KMS-11 (cell line): ENCODE results near the gene SPATA31E1.

Source experiments
- H2AFZ ChIP-seq: fragments of 200-600 bp; sonication (generic); 2 replicates; pipeline ENCODE4 v1.6.1; 2016; ENCODE audit warnings: antibody characterized with exemption, mixed run types, low read depth
- H3K27ac ChIP-seq: fragments of 200-600 bp; sonication (generic); 2 replicates; pipeline ENCODE4 v1.6.1; 2016; ENCODE audit warnings: mild to moderate bottlenecking, mixed run types
- H3K27me3 ChIP-seq: fragments of 200-600 bp; sonication (generic); 2 replicates; pipeline ENCODE4 v1.6.1; 2017; ENCODE audit warnings: mild to moderate bottlenecking, low read depth, mixed run types, moderate library complexity; ENCODE audit not compliant: insufficient read depth
- H3K36me3 ChIP-seq: fragments of 200-600 bp; sonication (generic); 2 replicates; pipeline ENCODE4 v1.6.1; 2017; ENCODE audit warnings: mild to moderate bottlenecking, mixed run types; ENCODE audit not compliant: insufficient read depth
- H3K4me1 ChIP-seq: fragments of 200-600 bp; sonication (generic); 2 replicates; pipeline ENCODE4 v1.6.1; 2016; ENCODE audit warnings: mild to moderate bottlenecking, low read depth, mixed run types; ENCODE audit not compliant: poor library complexity, severe bottlenecking
- H3K4me2 ChIP-seq: fragments of 200-600 bp; sonication (generic); 2 replicates; pipeline ENCODE4 v1.7.0; 2016; ENCODE audit warnings: mild to moderate bottlenecking, mixed run types
- H3K4me3 ChIP-seq: fragments of 200-600 bp; sonication (generic); IDR thresholded peaks from 2 replicates; pipeline ENCODE4 v1.6.1; 2017; ENCODE audit warnings: low read depth, low read length, mixed read lengths; ENCODE audit not compliant: insufficient read depth
- H3K79me2 ChIP-seq: fragments of 200-600 bp; sonication (generic); 2 replicates; pipeline ENCODE4 v1.6.1; 2016; ENCODE audit warnings: low read depth, mixed run types; ENCODE audit not compliant: insufficient read depth
- H3K9ac ChIP-seq: fragments of 200-600 bp; sonication (generic); 2 replicates; pipeline ENCODE4 v1.6.1; 2016; ENCODE audit warnings: mild to moderate bottlenecking, mixed run types
- H4K20me1 ChIP-seq: fragments of 200-600 bp; sonication (generic); 2 replicates; pipeline ENCODE4 v1.6.1; 2016; ENCODE audit warnings: mild to moderate bottlenecking, mixed run types; ENCODE audit not compliant: insufficient read depth
- TF ChIP-seq, protein P1 (sequence below): fragments of 200-600 bp; sonication (generic); conservative IDR thresholded peaks from 2 replicates; pipeline ENCODE4 v1.6.1; 2017; ENCODE audit warnings: low read depth, mild to moderate bottlenecking, antibody characterized with exemption, low read length, moderate library complexity, mixed read lengths

SPATA31E1 gene

DNA sequence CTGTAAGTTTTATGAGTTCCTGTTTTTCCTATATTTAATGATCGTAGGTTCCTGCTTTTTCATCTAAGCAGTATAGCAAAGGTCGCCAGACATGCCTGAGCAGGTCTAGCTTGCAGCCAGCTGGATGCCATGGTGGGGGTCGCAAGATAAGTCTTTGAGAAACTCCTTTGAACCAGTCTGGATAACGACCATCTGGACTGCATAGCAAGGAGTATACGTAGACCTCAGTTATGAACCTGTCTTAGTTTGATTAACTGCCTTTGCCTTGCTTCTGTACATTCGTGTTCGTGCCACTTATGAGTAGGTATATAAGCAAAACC is 8.4 kb upstream of the SPATA31E1 start:
- H3K9ac ChIP-seq: no peak overlapping the region
- no peak overlapping the region for H2AFZ ChIP-seq
- no peak overlapping the region for H3K4me3 ChIP-seq
- no peaks in the 10 kb centered on the region for H4K20me1 ChIP-seq
- no peaks in the 10 kb centered on the region for H3K27me3 ChIP-seq
- H3K79me2 ChIP-seq: no peaks in the 10 kb centered on the region
- H3K36me3 ChIP-seq: no peaks in the 10 kb centered on the region
- TF ChIP-seq, protein P1, sequence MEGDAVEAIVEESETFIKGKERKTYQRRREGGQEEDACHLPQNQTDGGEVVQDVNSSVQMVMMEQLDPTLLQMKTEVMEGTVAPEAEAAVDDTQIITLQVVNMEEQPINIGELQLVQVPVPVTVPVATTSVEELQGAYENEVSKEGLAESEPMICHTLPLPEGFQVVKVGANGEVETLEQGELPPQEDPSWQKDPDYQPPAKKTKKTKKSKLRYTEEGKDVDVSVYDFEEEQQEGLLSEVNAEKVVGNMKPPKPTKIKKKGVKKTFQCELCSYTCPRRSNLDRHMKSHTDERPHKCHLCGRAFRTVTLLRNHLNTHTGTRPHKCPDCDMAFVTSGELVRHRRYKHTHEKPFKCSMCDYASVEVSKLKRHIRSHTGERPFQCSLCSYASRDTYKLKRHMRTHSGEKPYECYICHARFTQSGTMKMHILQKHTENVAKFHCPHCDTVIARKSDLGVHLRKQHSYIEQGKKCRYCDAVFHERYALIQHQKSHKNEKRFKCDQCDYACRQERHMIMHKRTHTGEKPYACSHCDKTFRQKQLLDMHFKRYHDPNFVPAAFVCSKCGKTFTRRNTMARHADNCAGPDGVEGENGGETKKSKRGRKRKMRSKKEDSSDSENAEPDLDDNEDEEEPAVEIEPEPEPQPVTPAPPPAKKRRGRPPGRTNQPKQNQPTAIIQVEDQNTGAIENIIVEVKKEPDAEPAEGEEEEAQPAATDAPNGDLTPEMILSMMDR: no peak
- H3K27ac ChIP-seq: no peak overlapping the region
- H3K4me1 ChIP-seq: no peaks in the 10 kb centered on the region
- no peak overlapping the region for H3K4me2 ChIP-seq

DNA sequence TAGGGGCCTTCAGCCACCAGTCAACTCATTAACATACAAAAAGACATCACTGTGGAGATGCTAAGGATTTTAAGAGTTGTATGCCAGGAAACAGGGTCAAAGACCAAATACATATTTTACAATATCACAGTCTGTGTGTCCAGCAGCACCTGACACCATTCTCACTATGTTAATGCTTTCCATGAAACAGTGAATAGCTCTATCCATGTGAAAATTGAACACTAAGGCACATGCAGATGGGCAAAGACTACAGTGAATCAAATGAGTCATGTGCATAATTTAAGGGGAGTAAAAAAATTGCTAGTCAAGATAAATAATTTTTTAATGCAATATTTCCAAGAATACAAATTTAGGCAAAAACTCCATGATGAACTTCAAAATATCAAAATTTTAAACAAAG is 7.6 kb upstream of the SPATA31E1 start:
- no peak overlapping the region for H3K27ac ChIP-seq
- no peak overlapping the region for H3K4me3 ChIP-seq
- no peaks in the 10 kb centered on the region for H3K4me1 ChIP-seq
- H3K79me2 ChIP-seq: no peaks in the 10 kb centered on the region
- no peak overlapping the region for H2AFZ ChIP-seq
- no peaks in the 10 kb centered on the region for H4K20me1 ChIP-seq
- H3K27me3 ChIP-seq: no peaks in the 10 kb centered on the region
- TF ChIP-seq, protein P1: no peak
- H3K36me3 ChIP-seq: no peaks in the 10 kb centered on the region
- H3K9ac ChIP-seq: no peak overlapping the region
- H3K4me2 ChIP-seq: no peak overlapping the region

DNA sequence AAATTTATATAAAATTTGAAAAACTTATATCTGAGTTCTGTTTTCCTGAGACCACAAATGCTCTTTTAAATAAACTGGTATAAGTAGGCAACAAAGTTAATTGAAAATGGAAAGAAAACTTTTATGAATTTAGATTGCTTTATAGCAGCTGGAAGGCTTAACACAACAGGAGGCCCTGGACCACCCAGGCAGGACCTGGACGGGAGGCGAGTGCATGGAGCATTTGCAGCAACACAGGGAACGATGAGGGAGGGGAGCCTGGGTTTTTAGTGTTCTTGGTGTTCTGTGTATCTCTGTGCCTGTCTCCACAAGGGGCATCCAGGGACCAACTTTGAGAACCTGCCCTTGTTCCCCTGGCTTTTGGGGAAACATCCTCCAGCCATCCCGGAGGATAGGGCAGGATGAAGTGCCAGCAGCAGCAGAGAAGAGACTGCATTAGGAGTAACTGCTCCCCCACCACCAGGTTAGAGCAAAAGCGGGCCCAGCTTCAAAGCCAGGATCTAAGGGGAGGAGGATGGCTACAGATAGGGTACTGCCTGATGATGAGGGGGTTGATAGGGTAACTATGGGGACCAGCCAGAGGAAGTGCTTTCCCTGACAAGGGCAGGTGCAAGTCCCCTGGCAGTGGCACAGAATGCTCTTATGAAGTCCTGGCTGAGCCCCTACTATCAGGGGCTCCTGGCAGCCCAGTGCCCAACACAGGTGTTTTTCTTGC is 6.7 kb upstream of the SPATA31E1 start:
- TF ChIP-seq, protein P1: no peak
- Histone ChIP-seq H3K36me3 (no peaks in the 10 kb centered on the region), H3K4me2 (no peak overlapping the region), H3K4me3 (no peak overlapping the region), H3K27me3 (no peaks in the 10 kb centered on the region), H3K79me2 (no peaks in the 10 kb centered on the region), H3K4me1 (no peaks in the 10 kb centered on the region), H4K20me1 (no peaks in the 10 kb centered on the region), H3K9ac (no peak overlapping the region), H3K27ac (no peak overlapping the region), H2AFZ (no peak overlapping the region)

DNA sequence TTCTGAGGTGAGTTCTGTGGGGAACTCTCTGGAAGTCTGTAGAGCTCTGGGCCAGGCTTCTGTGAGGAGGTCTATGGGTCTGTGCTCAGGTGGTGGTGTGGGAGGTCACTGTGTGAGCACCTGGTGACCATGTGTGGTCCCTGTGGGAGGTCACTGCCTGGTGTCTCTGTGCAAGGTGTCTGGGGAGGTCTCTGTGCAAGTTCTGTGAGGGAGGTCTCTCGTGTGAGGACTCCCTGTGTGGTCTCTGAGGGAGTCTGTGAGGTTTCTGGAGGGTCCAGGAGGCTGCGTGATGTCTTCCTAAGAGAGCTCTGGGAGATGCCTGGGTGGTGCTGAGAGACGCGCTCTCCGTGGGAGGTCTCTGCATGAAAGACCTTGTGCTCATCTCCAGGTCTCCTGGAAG is 6.0 kb upstream of the SPATA31E1 start:
- Histone ChIP-seq H3K27me3 (no peaks in the 10 kb centered on the region), H2AFZ (no peak overlapping the region), H4K20me1 (no peaks in the 10 kb centered on the region), H3K79me2 (no peaks in the 10 kb centered on the region), H3K36me3 (no peaks in the 10 kb centered on the region), H3K27ac (no peak overlapping the region), H3K4me1 (no peaks in the 10 kb centered on the region), H3K4me3 (no peak overlapping the region), H3K9ac (no peak overlapping the region), H3K4me2 (no peak overlapping the region)
- TF ChIP-seq, protein P1: no peak
